SJSA1 (cell line): Measurements from ENCODE around the gene PPP4C. TPM values are rescaled to one million over a fixed set of nuclear protein-coding genes. Genes with fewer than 3 reads are reported as not detected.
"Not testable (repeated sequence)": the region's sequence is repeated elsewhere in the genome, so short reads cannot be mapped to it uniquely, and the experiment has no call there.

Source experiments
- DNase-seq, 2 experiments: peaks; one replicate each; pipeline ENCODE4 v3.0.0-alpha.2; 2015 to 2020; ENCODE audit warnings: low spot score in 2 of 2, low read depth in 1 of 2
- H3K27ac ChIP-seq: fragments of 250-450 bp; sonication (Bioruptor Pico); 2 replicates; pipeline ENCODE4 v1.5.1; 2020; ENCODE audit warnings: mild to moderate bottlenecking, moderate library complexity
- H3K27me3 ChIP-seq: fragments of 250-450 bp; sonication (Bioruptor Pico); replicated peaks from 2 replicates; pipeline ENCODE4 v1.5.1; 2020; ENCODE audit warnings: mild to moderate bottlenecking, moderate library complexity
- H3K36me3 ChIP-seq: fragments of 250-450 bp; sonication (Bioruptor Pico); 2 replicates; pipeline ENCODE4 v1.5.1; 2020; ENCODE audit warnings: mild to moderate bottlenecking
- H3K4me1 ChIP-seq: fragments of 250-450 bp; sonication (Bioruptor Pico); replicated peaks from 2 replicates; pipeline ENCODE4 v1.6.1; 2021; ENCODE audit warnings: mild to moderate bottlenecking
- H3K4me3 ChIP-seq: fragments of 250-450 bp; sonication (Bioruptor Pico); 2 replicates; pipeline ENCODE4 v1.5.1; 2020; ENCODE audit warnings: mild to moderate bottlenecking
- H3K9me3 ChIP-seq: fragments of 250-450 bp; sonication (Bioruptor Pico); replicated peaks from 2 replicates; pipeline ENCODE4 v1.5.1; 2020; ENCODE audit warnings: mild to moderate bottlenecking
- total RNA-seq: library from RNA; depleted of rRNA; stranded (reverse); fragments of >200 nt; shearing (Covaris generic); gene quantifications from 2 replicates; pipeline ENCODE4 v1.2.3, GENCODE V29; 2014; rRNA removed

PPP4C gene
- total RNA-seq, result 100 and 134 TPM in 2 replicates

DNA sequence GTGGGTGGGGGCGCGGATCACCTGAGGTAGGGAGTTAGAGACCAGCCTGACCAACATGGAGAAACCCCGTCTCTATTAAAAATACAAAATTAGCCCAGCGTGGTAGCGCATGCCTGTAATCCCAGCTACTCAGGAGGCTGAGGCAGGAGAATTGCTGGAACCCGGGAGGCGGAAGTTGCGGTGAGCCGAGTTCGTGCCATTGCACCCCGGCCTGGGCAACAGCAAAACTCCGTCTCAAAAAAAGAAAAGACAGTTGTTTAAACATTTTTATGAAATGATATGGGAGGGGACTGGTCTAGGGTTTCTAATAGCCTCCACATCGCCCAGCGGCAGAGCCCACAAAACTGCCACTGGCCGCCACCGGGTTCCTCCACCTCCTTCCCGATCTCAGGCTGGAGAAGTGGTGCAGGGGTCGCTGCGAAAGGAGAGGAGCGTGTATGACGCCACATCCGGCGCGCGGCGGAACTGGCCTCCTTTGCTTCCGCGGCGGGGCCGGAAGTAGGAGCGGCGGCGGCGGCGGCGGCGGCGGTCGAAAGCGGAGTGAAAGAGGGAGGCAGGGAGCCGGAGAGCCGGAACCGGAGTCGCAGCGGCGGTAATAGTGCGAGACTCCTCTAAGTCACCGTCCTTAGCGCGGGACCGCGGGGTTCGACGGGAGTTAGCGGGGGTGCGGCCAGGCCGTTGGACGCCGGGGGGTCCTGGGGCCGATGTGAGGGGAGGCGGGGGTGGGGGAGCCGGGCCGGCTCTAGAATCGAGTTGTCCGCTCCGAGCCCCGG, at the start of gene PPP4C:
Gene PPP4C (plus strand): TSS at position 492 of the 773 bp plus-strand sequence. CDS start 384 bp downstream, outside the sequence.
- DNase-seq, result peak; percentile 91 to 93
- Histone ChIP-seq H3K9me3 (no peaks in the 10 kb centered on the region), H3K4me3 (peak within 1 kb of the TSS; percentile 76), H3K27me3 (no peaks in the 10 kb centered on the region), H3K4me1 (peaks cover 17% of the 10 kb centered on the region), H3K27ac (peak within 1 kb of the TSS; percentile 79), H3K36me3 (peaks cover 79% of the 10 kb centered on the region)

DNA sequence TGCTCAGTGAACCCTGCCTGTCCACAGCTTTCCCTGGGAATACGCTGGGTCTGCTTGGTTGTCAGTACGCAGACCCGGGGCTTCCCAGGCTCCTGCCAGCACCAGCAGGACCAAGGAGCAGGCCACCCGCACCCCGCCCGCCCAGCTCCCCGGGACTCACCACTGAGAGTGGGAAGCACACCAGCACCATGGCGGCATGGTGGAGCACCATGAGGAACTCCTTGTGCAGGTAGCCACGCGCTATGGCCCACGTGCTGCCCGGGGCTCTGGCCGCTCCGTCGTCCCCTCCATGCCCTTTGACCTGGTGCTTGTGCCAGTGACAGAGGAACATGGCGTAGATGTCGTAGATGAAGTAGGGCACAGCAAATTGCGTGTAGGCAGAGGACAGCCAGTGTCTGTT, 49.3 kb upstream of the PPP4C start:
- Histone ChIP-seq H3K27ac (no peak overlapping the region), H3K36me3 (no peaks in the 10 kb centered on the region), H3K9me3 (no peaks in the 10 kb centered on the region), H3K27me3 (peaks cover 41% of the 10 kb centered on the region), H3K4me1 (no peaks in the 10 kb centered on the region; the same call in 1 of the 2 replicates), H3K4me3 (no peak overlapping the region)
- DNase-seq, result no peak

DNA sequence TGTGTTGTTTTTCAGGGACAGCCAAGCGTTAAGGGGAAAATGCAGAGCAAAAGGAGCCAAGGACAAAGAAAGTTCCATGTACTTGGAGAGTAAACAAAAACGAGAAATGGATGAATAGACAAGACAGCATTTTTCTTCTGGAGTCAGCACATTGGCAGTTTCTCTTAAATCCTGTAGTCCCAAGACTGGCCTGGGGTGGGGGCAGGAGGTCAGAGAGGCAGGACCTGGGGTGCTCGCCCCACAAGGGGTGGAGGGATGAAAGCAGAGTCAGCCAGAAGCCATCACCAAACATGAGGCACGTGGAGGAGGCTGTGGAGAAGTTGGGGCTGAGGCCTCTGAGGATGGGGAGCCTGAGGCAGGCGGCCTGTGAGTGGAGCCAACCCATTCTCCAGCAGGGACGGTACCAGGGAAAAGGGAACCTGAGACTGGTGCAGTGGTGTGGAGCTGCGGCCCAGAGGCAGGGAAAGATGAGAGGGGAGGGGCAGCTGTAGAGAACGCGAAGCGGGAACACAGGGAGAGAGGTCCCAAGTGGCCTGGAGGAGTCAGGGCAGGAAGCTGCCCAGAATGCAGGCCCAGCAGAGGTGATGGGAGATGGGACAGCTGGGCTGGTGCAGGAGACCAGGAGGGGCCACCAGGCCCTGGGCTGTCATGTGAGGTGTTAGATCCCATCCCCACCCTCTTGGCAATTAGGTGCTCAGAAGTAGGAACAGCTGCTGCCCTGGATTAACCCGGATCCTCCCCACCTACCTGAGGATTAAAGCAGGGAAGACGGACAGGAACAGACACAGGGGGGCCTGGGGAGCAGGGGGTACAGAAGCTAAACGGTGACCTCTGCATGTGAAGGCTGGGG, 48.0 kb upstream of the PPP4C start:
- H3K27ac ChIP-seq, result no peak overlapping the region
- peaks cover 50% of the 10 kb centered on the region for H3K27me3 ChIP-seq
- no peak overlapping the region for H3K4me3 ChIP-seq
- no peaks in the 10 kb centered on the region for H3K9me3 ChIP-seq
- H3K4me1 ChIP-seq, result no peaks in the 10 kb centered on the region
- DNase-seq, result no peak
- no peaks in the 10 kb centered on the region for H3K36me3 ChIP-seq

DNA sequence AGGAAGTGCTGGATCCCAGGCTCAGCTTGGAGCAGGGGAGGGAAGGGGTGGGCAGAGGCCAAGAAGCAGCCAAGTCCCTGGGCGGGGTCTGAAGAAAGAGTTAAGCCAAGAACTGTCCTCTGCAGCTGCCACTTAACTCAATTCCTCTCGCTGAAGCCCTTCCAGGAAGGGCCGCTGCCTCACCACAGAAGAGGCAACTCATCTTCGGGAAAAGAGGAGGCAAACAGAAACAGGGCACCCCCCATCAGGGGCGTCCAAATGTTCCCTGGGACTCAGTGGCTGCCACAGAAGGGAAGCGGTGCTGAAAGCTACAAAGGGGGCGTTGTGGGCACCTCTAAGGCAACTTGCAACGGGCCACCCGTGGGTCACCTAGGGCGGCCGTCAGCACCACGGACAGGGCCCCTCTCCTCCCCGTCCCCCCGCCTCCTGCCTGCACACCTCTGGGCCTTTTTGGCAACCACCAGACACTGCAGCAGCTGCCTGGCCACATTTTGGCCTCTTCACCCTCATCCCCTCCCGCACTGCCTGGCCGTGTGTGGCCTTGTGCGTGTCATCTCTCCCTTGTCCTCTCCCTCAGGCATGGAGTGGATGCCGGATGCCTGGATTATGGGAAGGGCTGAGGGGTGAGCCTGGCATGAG, 47.2 kb upstream of the PPP4C start:
- H3K4me3 ChIP-seq, result no peak overlapping the region
- no peak overlapping the region for H3K27ac ChIP-seq
- peaks cover 50% of the 10 kb centered on the region for H3K27me3 ChIP-seq
- H3K9me3 ChIP-seq, result no peaks in the 10 kb centered on the region
- H3K4me1 ChIP-seq, result no peaks in the 10 kb centered on the region
- no peak for DNase-seq
- H3K36me3 ChIP-seq, result no peaks in the 10 kb centered on the region

DNA sequence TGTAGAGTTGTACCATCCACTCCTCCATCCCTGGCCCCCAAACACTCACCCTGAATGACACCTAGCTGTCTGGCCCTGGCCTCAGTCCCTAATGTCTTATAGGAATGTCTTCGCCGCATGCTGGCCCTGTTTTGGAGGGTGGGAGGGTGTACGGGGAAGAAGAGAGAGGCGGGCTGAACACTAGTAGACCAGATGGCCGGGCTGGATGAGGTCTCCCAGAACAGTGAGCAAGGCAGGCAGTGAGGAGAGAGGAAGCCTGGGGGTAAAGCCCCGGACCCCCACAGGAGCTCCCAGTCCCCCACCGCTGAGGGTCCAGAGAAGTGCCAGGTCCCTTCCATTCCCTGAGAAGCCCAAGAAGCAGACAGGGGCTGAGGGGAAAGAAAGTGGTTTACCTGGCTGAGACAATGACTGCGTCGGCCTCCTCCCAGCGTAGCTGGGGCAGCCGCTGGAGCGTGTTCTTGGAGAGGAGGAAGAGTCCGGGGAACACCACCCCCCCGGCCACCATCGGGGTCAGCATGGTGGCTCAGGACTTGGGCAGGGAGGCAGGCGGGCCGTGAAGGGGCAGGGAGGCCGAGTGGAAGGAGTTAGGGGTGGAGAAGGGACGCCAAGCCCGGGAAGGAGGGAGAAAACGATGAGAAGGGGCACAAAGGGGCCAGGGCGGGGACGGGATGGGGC, 45.6 kb upstream of the PPP4C start:
- H3K4me3 ChIP-seq, result no peak overlapping the region
- no peak for DNase-seq
- H3K4me1 ChIP-seq, result no peaks in the 10 kb centered on the region
- peaks cover 40% of the 10 kb centered on the region for H3K27me3 ChIP-seq
- no peaks in the 10 kb centered on the region for H3K9me3 ChIP-seq
- no peak overlapping the region for H3K27ac ChIP-seq
- H3K36me3 ChIP-seq, result no peaks in the 10 kb centered on the region

DNA sequence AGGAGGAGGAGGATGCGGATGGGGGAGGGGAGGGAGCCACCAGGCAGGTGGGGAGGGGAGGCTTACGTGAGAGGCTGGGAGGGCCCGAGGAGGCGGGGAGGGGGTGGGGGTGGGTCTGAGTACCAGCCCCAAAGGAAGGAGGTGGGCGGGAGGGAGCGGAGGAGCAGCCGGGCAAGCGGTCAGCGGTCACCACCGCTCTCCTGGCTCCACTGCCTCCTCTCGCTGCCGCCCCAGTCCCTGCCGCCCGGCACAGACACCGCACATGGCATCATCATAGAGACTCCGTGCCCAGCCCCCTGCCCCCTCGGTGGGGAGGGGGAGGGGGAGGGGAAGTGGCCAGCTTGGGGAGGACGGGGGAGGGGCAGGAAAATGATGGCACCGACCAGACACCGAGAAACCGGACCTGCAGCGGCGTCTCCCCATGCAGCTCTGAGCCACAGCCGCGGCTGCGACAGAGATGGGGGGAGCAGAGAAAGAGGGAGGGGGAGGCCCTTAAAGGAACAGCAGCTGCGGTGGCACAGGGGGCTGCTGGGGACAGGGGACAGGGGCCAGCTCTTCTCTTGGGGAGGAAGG, 44.9 kb upstream of the PPP4C start, which contains the start of gene TLCD3B:
Gene TLCD3B (minus strand): TSS at position 431 of the 573 bp plus-strand sequence. CDS start 744 bp downstream, outside the sequence.
- Histone ChIP-seq H3K36me3 (no peaks in the 10 kb centered on the region), H3K4me3 (no peak within 1 kb of the TSS), H3K27me3 (peaks cover 32% of the 10 kb centered on the region)

DNA sequence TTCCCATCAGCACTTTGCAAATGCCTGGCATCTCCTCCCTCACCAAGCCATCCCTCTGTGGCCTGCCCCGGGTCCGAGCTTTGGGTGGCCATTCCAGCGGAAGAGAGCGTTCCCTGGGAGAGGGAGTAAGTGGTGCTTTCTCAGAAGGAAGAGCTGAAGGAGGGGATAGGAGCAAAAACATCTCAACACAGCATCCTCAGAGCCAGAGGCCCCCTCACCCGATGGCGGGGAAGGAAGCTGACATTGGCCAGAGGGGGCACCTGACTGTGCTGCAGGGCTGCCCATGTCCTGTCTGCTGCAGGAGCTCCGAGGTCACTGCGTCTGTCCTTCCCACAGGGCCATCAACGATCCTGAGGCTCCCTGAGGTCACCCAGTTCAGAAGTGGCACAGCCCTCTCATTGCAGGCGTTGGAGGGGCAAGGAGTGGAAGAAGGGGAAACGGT, 44.3 kb upstream of the PPP4C start:
- no peaks in the 10 kb centered on the region for H3K4me1 ChIP-seq
- H3K9me3 ChIP-seq, result no peaks in the 10 kb centered on the region
- H3K27me3 ChIP-seq, result peaks cover 31% of the 10 kb centered on the region
- no peak for DNase-seq
- no peak overlapping the region for H3K4me3 ChIP-seq
- no peaks in the 10 kb centered on the region for H3K36me3 ChIP-seq
- no peak overlapping the region for H3K27ac ChIP-seq

More for the DNA sequence above, 44.9 kb upstream of the PPP4C start, which contains the start of gene TLCD3B:
- no peaks in the 10 kb centered on the region for H3K9me3 ChIP-seq
- H3K4me1 ChIP-seq, result no peaks in the 10 kb centered on the region
- H3K27ac ChIP-seq, result no peak within 1 kb of the TSS
- no peak for DNase-seq

DNA sequence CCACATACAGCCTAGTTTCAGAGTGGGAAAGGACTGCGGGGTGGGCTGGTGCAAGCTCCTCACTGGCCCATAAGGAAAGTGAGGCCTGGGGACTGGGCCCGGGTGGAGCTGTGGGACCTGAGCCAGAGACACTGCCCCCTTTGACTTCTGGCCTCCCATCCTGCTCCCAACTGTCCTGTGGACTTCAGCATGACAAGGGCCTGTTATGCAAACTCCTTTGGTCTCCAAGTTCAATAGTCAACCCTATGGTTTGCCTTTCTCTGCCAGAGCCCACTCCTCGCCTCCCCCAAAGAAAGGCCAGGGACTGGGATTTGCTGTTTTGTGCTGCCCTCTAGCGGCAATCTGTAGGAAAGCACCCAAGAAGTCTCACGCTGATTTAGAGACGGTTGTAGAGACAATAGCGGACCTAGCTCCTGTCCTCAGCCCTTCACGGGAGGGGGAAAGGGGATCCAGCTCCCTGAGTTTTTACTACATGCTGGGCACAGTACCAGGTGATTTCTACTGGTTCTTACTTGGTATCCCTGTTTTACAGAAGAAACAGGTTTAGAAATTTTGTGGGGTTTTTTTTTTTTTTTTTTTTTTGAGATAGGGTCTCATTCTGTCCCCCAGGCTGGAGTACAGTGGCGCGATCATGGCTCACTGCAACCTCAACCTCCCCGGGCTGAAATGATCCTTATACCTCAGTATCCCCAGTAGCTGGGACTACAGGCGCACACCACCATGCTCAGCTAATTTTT, 43.5 kb upstream of the PPP4C start:
- no peaks in the 10 kb centered on the region for H3K4me1 ChIP-seq
- no peaks in the 10 kb centered on the region for H3K36me3 ChIP-seq
- H3K27ac ChIP-seq, result no peak overlapping the region
- no peak overlapping the region for H3K4me3 ChIP-seq
- DNase-seq, result peak in 1 of 2 experiments; percentile 64
- no peaks in the 10 kb centered on the region for H3K9me3 ChIP-seq
- peaks cover 28% of the 10 kb centered on the region for H3K27me3 ChIP-seq

DNA sequence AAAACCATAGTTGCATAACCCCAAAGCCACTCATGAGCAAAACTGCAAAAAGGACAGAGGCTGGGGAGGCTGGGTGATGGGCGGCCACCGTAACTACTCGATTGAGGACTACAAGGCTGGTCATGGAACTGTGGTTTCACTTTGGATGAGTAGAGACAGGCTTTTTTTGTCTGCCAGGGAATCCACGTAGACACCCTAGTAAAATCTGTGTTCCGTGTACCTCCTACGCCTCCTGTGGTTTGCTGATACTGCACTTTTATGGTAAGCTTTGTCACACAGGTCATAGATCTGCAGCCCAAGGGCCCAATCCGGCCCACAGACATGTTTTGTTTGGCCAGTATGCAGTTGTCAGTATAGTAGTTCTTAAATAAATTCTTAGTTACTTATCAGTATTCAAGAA, 42.5 kb upstream of the PPP4C start:
- no peak for DNase-seq
- Histone ChIP-seq H3K36me3 (no peaks in the 10 kb centered on the region), H3K27ac (no peak overlapping the region), H3K27me3 (peaks cover 26% of the 10 kb centered on the region), H3K9me3 (no peaks in the 10 kb centered on the region), H3K4me1 (no peaks in the 10 kb centered on the region), H3K4me3 (no peak overlapping the region)

DNA sequence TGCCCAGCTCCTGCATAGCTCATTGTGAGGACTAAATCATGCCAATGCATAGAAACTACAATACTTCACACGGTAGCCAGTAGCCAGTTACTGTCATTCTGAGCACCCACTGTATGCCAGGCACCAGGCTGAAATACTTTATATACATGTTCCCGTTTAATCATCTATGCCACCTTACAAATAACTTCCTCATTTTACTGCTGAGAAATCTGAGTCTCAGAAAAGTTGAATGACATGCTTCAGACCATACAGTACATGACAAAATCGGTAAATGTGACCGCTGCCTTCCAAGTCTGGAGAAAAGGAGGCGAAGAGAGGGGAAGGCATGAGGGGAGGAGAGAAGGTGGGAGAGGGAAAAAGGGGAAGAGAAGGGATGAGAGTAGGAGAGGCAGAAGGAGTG, 35.6 kb upstream of the PPP4C start:
- Histone ChIP-seq H3K9me3 (no peaks in the 10 kb centered on the region), H3K27me3 (no peaks in the 10 kb centered on the region), H3K27ac (no peak overlapping the region), H3K36me3 (no peaks in the 10 kb centered on the region), H3K4me3 (no peak overlapping the region), H3K4me1 (no peaks in the 10 kb centered on the region)
- DNase-seq, result no peak

DNA sequence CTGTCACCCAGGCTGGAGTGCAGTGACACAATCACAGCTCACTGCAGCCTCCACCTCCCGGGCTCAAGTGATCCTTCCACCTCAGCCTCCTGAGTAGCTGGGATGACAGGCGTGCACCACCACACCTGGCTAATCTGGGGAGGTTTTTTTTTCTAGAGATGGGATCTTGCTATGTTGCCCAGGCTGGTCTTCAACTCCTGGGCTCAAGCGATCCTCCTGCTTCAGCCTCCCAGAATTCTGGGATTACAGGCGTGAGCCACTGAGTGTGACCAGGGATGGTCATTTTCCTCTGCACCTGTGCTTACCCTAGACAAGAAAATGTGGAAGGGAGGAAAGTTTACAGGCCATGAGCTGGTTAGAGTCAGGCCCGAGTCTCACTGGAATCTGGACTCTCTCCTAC, 35.1 kb upstream of the PPP4C start:
- not testable (repeated sequence) for H3K4me1 ChIP-seq, H3K4me3 ChIP-seq, H3K9me3 ChIP-seq, H3K27me3 ChIP-seq, H3K36me3 ChIP-seq, H3K27ac ChIP-seq, DNase-seq

DNA sequence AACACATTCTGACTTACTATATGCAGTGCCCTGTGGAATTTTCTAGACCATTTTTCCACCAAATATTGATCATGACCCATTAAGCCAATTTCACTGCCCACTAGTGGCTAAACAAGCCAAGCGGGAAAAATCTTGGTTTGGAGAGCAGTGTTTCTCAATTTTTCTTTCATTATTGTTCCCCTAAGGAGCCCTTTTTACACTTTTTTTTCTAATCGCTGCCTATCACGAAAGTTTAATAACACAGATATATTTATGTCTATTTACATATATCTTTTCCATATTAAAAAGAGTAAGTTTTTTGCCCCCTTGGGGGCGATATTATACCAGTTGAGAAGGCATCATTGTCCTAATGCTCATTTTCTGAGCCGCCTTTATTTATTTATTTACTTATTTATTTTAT, 34.0 kb upstream of the PPP4C start:
- H3K27me3 ChIP-seq, result no peaks in the 10 kb centered on the region
- no peaks in the 10 kb centered on the region for H3K9me3 ChIP-seq
- DNase-seq, result peak in 1 of 2 experiments; percentile 14
- no peaks in the 10 kb centered on the region for H3K36me3 ChIP-seq
- H3K27ac ChIP-seq, result no peak overlapping the region
- no peak overlapping the region for H3K4me3 ChIP-seq
- no peaks in the 10 kb centered on the region for H3K4me1 ChIP-seq
